HG03575 (cell line): ENCODE data around the gene PTF1A.
"Not testable (repeated sequence)": the region's sequence is repeated elsewhere in the genome, so short reads cannot be mapped to it uniquely, and the experiment has no call there.

ENCODE experiments used
- ATAC-seq: cut with Tn5 transposase; IDR thresholded peaks from one replicate; pipeline ENCODE4 v1.9.1; 2021; ENCODE audit not compliant: unreplicated experiment, insufficient number of reproducible peaks, low FRiP score; ENCODE audit errors: extremely low read depth

Gene PTF1A

GRCh38 chr10:23200997-23201652 is 9.0 kb downstream of the PTF1A start:
- no peak for ATAC-seq

GRCh38 chr10:23201837-23202236 is 9.7 kb downstream of the PTF1A start:
- ATAC-seq = no peak

DNA sequence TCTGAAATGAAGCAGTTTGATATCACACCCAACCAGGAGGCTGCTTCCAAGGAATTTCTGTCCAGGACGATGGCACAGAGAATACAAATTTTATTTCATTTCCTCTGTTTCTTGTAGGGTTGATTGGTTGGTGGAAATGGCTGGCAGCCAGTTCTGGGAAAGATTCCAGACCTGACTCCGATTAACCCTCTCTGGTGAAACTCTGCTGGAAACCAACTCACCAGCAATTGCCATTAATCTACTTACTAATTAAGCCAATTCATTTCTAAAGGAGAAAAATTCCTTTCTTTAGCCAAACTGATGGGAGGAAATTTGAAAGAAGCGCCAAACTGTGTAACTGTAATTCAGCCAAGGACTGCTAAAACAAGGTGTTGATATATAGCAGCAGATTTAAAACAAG is 10.7 kb downstream of the PTF1A start:
- no peak for ATAC-seq

DNA sequence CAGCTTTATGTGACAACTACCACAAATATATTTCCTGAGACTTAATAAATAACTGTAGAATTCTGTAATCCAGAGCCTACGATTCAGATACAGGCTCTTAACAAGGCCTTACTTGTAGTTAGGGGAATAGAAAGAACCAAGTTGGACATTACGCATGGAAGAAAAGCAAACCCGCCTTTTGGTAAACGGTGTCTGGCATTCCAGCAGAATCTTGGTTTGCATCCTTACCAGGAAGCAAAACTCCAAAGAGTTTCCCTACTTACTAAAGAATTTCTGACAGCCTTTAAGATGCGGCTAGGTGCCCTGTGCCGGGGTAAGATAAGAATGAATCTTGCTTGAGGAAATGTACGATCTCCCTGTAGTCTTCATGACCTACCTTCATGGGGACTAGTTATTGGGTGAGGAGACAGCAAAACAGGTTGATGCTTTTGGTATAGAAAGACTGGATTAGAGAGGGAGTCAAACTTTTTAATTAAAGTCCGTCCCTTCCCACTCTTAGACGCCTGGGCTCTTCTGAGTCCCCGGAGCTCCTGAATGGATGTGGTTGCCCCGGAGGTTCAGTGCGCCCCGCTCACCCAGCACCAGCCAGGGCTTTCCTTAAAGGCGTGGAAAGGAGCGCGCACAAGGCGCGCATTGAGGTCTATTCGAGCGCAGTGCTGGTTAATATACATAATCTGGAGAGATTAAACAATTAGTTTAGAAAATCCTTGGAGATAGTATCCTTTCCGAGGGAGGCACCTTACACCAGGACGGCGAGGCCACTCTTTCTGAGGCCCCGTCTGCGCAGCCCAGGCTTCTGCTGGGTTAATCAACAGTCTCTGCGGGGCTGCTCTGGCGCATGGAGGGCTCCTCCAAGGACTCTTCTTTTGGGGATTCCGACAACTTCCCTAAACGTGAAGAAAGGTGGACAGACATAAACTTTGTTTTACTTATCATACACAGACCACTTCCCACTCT is 11.5 kb downstream of the PTF1A start:
- ATAC-seq = no peak

DNA sequence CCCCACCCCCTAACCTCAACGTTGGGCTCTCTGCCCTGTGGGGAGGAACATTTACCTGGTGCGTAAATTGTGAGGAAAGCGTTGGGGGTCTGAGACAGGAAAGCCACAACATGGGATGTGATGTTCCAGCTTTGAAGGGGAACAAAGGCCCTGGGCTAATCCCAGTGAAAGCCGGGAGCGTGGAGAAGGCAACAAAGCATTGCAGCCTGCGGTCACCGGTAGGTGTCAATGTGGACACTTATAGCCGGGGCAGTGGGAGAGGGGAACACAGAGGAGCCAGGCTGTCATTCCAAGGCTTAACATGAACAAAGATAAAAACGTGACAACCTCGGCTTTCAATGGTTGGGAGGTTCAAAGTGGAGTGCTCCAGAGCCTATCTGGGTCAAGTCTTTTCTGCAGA is 12.7 kb downstream of the PTF1A start:
- ATAC-seq = no peak

GRCh38 chr10:23205972-23206642 is 14.0 kb downstream of the PTF1A start:
- no peak for ATAC-seq

DNA sequence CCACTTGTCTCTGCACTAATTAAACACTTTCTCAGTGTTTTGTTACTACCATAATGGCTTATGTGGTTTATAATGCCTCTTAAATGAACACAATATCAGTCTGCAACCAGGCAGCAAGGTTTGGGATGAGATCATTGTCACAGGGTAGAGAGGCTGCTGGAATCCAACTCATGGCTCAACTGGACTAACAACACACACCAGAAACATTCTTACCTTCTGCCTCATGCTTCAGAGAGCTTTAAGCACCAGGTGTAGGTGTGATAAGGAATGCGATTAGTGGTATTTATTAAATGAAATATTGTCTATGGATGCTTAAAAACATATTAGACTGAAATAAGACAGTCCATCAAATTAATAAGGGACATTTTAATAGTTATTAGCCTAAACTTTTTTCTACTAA is 25.4 kb downstream of the PTF1A start:
- ATAC-seq = no peak

DNA sequence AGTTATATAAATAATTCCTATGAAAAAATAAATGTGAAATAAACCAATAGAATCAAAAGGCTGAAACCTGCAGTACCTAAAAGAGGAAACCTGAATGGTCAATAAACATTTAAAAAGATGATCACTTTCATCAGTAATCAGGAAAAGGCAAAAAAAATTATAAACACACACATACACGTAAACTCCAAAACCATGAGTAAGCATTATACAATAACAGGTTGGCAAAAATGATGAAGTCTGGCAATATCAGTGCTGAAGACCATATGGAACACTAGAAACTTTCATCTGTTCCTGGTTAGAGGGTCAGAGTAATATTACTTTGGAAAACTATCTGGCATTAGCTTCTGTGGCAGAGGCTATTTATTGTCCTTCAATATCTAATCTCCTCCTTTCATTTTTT is 38.5 kb downstream of the PTF1A start:
- ATAC-seq = no peak

- no peak for ATAC-seq
Measured at GRCh38 chr10:23238015-23238414, 45.9 kb downstream of the PTF1A start.

GRCh38 chr10:23241779-23242178 is 49.7 kb downstream of the PTF1A start:
- ATAC-seq = not testable (repeated sequence)
